Gastrocnemius medialis (tissue), 4 donors: ENCODE data around the gene STK35.

Experiments
- CTCF ChIP-seq, 5 experiments: fragments of 450-650 bp in 3 of 5; fragments of 200-600 bp in 2 of 5; sonication (generic) in 2 of 5; IDR thresholded peaks in 4 of 5; conservative IDR thresholded peaks in 1 of 5; 1 replicate in 4 of 5; 2 replicates in 1 of 5; pipeline ENCODE4 v1.5.1; 2016 to 2019; ENCODE audit warnings: antibody characterized with exemption in 5 of 5, mild to moderate bottlenecking in 3 of 5, moderate library complexity in 3 of 5
- POLR2A ChIP-seq, 2 donors: fragments of 450-650 bp; IDR thresholded peaks; one replicate each; pipeline ENCODE4 v1.6.1; 2017; ENCODE audit warnings: antibody characterized with exemption in 2 of 2, mild to moderate bottlenecking in 2 of 2, moderate library complexity in 2 of 2

GRCh38 chr20:2163312-2163711, 61.7 kb downstream of the STK35 start:
- TF ChIP-seq POLR2A (IDR thresholded peaks at IDR 0.05) = no peak
- no peak for TF ChIP-seq CTCF (IDR thresholded peaks at IDR 0.05 in 4 of 5, conservative IDR thresholded peaks at IDR 0.05 in 1 of 5)
